Activated CD4-positive, CD25-positive, alpha-beta regulatory T cell treated with anti-CD3 and anti-CD28 coated beads, Interleukin-2, amount 50 U/mL, for 72 hours (primary cell): ENCODE results near the gene TBCK.

Experiments
- DNase-seq: peaks from one replicate; pipeline ENCODE4 v3.0.0; 2021

The TBCK gene

DNA sequence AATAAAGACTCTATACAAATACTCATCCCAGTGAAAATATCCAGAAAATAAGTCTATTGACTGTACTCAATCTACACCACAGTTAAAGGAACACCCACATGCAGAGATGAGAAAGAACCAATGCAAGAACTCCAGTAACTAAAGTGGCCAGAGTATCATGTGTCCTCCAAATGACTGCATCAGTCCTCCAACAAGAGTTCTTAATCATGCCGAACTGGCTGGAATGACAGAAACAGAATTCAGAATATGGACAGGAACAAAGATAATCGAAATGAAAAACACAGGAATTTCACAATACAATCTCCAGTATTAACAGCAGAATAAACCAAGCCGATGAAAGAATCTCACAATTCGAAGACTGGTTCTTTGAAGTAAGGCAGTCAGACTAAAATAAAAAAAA is 210.3 kb downstream of the TBCK start:
- DNase-seq = no peak

DNA sequence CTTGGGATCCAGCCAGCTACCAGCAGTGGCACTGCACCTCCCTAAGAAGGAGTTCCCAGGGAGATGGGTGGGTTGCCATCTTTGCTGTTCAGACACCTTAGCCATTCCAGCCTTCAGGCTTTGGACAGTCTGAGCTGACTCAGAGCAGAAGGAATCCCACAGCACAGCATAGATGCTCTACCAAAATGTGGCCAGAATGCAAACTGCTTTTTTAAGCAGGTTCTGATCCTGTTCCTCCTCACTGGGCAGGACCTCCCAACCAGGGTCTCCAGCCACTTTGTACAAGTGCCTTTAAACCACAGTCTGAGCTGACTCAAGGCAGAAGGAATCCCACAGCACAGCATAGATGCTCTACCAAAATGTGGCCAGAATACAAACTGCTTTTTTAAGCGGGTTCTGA is 211.7 kb downstream of the TBCK start:
- DNase-seq = no peak

DNA sequence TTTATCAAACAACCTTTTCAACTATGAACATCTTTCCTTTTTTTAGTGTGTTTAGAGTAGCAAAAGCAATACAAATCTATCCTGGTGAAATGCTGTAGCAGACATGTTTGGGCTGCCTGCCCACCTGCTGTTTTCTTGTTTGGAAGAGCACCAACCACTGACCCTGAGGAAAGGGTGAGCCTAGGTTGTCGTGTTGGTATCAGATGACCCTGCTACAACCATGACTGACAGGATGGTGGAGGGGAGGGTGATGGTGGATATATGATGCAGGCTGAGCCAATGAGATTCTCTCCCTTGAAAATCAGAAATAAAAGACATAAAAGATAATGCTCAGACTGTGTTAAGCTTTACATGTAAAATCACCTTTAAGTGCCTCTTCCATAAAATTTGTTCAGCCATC is 219.6 kb downstream of the TBCK start:
- no peak for DNase-seq

- no peak for DNase-seq
Measured at GRCh38 chr4:106095408-106095807, 220.6 kb downstream of the TBCK start.

GRCh38 chr4:106092361-106093040 is 223.5 kb downstream of the TBCK start:
- DNase-seq = no peak

DNA sequence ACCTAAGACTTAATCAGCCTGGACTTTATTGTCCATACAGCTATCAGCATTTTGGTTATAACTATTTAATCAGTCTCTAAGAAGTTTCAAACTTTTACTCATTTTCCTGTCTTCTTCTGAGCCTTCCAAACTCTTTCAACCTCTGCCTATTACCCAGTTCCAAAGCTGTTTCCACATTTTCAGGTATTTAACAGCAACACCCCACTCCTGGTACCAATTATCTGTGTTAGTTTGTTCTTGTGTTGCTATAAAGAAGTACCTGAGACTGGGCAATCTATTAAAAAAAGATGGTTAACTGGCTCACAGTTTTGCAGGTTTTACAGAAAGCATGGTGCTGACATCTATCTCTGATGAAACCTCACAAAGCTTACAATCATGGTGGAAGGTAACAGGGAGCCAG is 225.2 kb downstream of the TBCK start:
- no peak for DNase-seq

GRCh38 chr4:106083065-106083464 is 232.9 kb downstream of the TBCK start:
- DNase-seq = no peak

GRCh38 chr4:106080376-106080775 is 235.6 kb downstream of the TBCK start:
- no peak for DNase-seq

DNA sequence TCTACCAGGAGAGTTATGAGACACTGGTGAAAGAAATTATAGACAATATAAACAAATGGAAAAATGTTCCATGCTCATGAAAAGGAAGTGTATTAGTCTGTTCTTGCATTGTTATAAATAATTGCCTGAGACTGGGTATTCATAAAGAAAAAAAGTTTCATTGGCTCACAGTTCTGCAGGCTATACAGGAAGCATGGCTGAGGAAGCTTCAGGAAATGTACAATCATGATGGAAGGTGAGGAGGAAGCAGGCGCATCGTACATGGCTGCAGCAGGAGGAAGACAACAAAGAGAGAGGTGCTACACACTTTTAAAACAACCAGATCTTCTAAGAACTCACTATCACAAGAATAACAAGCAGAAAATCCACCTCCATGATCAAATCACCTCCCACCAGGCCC is 236.4 kb downstream of the TBCK start:
- DNase-seq = no peak

GRCh38 chr4:106065018-106065417 is 251.0 kb downstream of the TBCK start:
- DNase-seq = no peak

DNA sequence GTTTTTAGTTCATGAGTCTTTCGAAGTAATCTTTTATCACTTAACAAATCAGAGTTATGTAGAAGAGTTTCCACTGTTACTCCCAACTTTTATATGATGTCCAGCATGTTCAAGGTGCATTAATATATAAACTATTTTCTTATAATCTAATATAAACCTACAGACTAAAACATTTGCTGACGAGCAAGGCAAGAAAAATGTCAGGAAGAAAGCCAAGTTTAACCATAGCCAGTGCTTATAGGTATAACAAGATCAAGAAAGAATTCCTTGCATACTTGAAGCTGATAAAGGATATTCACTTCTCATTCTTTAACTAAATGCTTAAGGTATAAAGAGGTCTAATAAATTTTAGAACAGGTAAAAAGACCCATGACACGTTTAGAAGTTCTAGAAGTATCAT is 253.0 kb downstream of the TBCK start:
- DNase-seq = no peak

DNA sequence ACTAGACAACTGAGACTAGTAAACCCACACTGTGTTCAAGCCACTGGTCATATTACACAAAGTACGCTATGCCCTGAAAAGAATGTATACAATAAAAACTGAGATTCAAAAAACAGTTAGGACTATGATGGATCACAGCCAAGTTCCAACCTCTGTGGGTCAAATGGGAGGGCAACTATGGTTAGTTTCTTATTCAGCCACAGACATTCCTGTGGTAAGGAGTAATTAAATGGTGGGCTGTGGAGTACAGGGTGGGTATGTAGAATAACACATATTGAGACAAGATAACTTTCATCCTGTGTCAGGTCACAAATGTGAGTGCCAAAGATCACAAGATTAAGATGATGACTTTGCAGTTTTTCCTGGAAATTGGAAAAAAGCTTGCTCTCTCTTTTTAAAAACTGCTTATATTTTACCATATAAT is 253.5 kb downstream of the TBCK start:
- no peak for DNase-seq

DNA sequence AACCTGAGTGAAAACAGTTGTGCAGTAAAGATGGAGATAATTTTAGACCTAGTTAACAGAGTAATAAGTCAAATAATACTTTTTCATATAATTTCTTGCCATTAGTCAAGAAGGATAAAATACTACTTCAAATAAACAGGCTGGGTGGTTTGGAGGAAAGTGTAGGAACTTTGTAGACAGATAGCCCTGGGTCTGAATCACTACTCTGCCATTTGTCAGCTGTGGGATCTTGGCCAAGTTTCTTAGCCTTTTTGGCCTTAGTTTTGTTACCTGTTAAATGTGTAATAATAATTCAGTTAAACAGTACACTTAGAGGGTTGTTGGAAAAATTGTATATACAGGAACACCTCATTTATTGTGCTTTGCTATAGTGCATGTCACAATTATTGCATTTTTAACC is 257.1 kb downstream of the TBCK start:
- DNase-seq = no peak

GRCh38 chr4:106056914-106057313 is 259.1 kb downstream of the TBCK start:
- DNase-seq = no peak

GRCh38 chr4:106051514-106051913 is 264.5 kb downstream of the TBCK start:
- no peak for DNase-seq

- DNase-seq = no peak
Measured at GRCh38 chr4:106049490-106049889, 266.5 kb downstream of the TBCK start.

DNA sequence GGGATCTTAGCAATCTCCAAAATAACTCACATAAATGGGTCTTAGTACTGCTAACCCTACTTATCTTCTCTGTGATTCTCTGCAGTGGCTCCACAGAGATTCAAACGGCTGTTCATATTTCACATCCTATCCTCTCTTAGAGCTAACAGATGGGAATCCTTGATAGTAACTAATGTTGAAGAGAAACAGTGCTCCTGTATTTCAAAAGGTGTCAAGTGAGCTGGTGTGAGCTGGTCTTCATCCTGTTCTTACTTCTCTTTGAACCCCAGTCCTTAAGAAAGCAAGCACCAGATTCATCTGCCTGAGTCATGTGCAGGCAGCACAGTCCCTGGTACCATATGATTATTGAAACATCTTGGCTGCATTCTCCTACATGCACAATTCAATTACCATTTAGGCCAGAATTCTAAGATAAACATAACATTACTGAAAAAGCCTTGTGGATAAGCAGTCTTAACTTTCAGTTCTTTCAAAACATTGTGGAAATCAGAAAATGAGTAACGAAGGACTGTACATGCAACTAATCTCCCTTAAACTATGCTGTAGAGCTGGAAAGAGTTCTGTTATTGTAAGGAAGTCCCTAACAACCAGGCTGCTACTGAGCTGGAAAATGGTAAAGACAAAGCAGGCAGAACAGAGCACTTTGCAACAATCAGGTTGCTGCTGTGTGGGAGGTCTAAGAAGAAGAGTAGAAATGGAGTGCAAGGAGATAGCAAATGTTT is 267.6 kb downstream of the TBCK start:
- DNase-seq = no peak

GRCh38 chr4:106046083-106046482 is 269.9 kb downstream of the TBCK start:
- no peak for DNase-seq

DNA sequence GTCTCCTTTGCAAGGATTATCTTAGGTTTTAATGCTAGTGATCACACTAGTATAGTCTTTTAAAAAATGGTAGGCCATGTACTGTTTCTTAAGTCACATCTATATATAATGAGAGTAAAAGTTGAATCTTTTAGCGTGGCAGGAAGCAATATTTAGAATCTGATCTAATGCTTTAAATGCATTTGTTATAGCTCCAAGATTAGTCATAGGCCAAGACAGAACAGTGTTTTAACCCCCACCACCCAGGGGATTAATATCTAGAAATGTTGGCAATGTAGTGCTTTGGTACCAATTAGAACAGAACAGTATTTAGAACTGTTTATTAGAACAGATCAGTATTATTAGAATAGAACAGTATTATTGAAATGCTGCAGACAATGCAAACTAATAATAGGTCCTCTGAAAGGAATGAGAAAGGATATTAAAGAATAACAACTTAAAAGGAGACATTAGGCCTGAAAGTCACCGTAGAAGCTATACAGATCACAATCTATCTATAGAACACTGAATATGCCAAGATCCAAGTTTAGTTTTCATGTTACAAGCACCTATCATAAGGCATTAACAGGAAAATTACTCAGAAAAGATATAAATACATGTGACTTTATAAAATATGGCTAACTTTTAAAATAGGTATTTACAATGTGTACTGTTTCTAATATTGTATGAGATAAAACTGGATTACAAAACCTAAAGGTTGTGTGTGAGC is 274.6 kb downstream of the TBCK start:
- no peak for DNase-seq

- no peak for DNase-seq
Measured at GRCh38 chr4:106039796-106040195, 276.2 kb downstream of the TBCK start.

DNA sequence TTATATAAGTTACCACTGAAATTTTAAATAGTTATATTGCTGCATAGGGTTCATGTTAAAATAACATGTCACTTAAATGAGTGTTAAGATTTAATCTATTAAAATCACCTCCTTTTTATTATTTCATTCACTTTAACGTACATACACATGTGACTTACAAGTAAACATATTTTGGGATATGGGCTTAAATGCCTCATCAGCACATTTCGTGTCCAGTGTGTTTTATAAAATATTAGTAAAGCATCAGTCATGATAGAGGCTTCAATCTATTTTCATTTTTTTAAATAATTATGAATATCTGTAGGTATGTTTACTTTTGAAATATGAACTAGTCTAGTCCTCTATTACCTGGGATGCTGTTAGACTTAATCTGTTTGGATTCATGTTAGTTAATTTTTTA is 277.1 kb downstream of the TBCK start:
- no peak for DNase-seq

- DNase-seq = no peak
Measured at GRCh38 chr4:106038012-106038411, 278.0 kb downstream of the TBCK start.

GRCh38 chr4:106036848-106037247 is 279.2 kb downstream of the TBCK start:
- DNase-seq = no peak

DNA sequence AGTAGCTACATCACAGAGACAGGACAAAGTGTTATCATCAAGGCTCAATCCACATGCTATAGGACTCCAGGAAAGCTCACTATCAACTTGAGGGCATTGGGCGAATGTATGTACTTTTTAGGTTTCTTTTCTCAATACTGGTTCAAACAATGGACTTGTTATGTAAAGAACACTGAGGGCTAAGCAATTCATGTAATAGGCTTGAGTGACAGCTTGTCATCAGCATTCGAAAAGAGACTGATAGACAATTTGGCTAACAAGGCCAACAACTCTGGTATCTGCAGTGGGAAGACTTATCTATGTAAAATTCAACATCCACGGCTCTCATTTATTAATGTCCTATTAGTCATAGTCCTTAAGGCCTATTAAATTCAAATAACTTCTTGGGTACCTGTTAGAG is 279.7 kb downstream of the TBCK start:
- DNase-seq = no peak
